GM13976 (cell line): ENCODE results near the gene CBFA2T3.
A peak's percentile ranks its signal among the peaks of the same experiment; 100 is the strongest.

ENCODE experiments used
- DNase-seq: peaks from one replicate; pipeline ENCODE4 v3.0.0; 2012; ENCODE audit warnings: low spot score
- in situ Hi-C: fragments of 300-500 bp; cut with MboI; formaldehyde crosslinking; loops from one replicate; pipeline ENCODE4 v1.12.0; 2022; ENCODE audit warnings: low sequenced_read_pairs, mixed read lengths, inconsistent platforms; ENCODE audit not compliant: unreplicated experiment
- TF ChIP-seq, protein P1 (sequence below): IDR thresholded peaks from 2 replicates; pipeline ENCODE4 v1.5.1; 2012; ENCODE audit warnings: borderline replicate concordance, mild to moderate bottlenecking; ENCODE audit not compliant: insufficient read depth; ENCODE audit errors: extremely low read depth, missing control alignments, control extremely low read depth

Gene CBFA2T3

GRCh38 chr16:88977018-88977811 is at the start of gene CBFA2T3:
TSS of gene CBFA2T3 (minus strand) at chr16:88977207. CDS start at chr16:88976807, 400 bp downstream.
- DNase-seq, result peak; percentile 70
- in situ Hi-C loops, result no loop called here
- TF ChIP-seq, protein P1, sequence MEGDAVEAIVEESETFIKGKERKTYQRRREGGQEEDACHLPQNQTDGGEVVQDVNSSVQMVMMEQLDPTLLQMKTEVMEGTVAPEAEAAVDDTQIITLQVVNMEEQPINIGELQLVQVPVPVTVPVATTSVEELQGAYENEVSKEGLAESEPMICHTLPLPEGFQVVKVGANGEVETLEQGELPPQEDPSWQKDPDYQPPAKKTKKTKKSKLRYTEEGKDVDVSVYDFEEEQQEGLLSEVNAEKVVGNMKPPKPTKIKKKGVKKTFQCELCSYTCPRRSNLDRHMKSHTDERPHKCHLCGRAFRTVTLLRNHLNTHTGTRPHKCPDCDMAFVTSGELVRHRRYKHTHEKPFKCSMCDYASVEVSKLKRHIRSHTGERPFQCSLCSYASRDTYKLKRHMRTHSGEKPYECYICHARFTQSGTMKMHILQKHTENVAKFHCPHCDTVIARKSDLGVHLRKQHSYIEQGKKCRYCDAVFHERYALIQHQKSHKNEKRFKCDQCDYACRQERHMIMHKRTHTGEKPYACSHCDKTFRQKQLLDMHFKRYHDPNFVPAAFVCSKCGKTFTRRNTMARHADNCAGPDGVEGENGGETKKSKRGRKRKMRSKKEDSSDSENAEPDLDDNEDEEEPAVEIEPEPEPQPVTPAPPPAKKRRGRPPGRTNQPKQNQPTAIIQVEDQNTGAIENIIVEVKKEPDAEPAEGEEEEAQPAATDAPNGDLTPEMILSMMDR, result no peak

GRCh38 chr16:89026121-89026612 is 49.2 kb upstream of the CBFA2T3 start:
- no peak for DNase-seq
- in situ Hi-C loops, result no loop called here
- TF ChIP-seq, protein P1, result no peak

- in situ Hi-C loops, result no loop called here
- no peak for DNase-seq
- TF ChIP-seq, protein P1, result no peak
These were observed 48.6 kb upstream of the CBFA2T3 start for GRCh38 chr16:89025636-89026035.

DNA sequence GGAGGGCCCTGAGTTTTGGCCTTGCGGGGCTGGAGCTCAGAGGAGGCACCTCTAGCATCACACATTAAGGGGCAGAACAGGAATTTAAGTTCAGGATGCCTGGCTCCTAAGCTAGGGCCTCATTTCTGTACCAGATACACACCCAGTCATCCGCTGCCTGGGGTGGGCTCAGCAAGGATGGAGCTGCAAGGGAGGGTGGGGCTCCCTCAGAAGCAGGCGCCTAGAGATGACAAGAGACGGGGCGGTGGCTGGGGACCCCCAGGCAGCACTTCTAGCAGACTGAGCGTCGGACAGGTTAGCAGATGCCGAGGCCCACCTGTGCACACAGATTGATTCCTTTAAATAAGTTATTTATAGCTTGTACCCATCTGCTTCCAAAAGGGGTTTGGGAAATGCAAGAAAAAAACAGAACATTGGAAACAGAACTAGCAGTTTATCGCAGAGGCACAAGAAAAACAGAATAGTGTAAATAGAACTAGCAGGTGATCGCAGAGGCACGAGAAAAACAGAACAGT is 47.6 kb upstream of the CBFA2T3 start:
- no peak for DNase-seq
- in situ Hi-C loops, result no loop called here

GRCh38 chr16:89023621-89024511 is 46.9 kb upstream of the CBFA2T3 start:
- no peak for DNase-seq
- in situ Hi-C loops, result no loop called here
- TF ChIP-seq, protein P1, result no peak

More for the DNA sequence above, 47.6 kb upstream of the CBFA2T3 start:
- TF ChIP-seq, protein P1, result no peak

- TF ChIP-seq, protein P1, result no peak
- in situ Hi-C loops, result no loop called here
- no peak for DNase-seq
These were observed 46.1 kb upstream of the CBFA2T3 start for GRCh38 chr16:89023151-89023551.
